22Rv1 (cell line): ENCODE data around the gene TOB1.

Experiments used
- CTCF ChIP-seq: fragments of 450-650 bp; IDR thresholded peaks from 2 replicates; pipeline ENCODE4 v1.5.1; 2017; ENCODE audit warnings: mild to moderate bottlenecking
- ZFX ChIP-seq: fragments of 450-650 bp; IDR thresholded peaks from 2 replicates; pipeline ENCODE4 v1.6.1; 2017; ENCODE audit warnings: antibody characterized with exemption, borderline replicate concordance

GRCh38 chr17:50875074-50875473, 8.9 kb upstream of the TOB1 start:
- TF ChIP-seq CTCF (no peak), ZFX (no peak)
